Lung (tissue), 12 donors: ENCODE data around the gene SLC25A26. TPM values are rescaled to one million over a fixed set of nuclear protein-coding genes. Genes with fewer than 3 reads are reported as not detected.

ENCODE experiments used
- ATAC-seq: fragments of 200-7000 bp; cut with Tn5 transposase; one replicate; pipeline ENCODE4 v1.9.1; 2020; ENCODE audit warnings: moderate number of reproducible peaks; ENCODE audit not compliant: insufficient read depth, low FRiP score
- DNase-seq, 3 donors: peaks; one replicate each; pipeline ENCODE4 v3.0.0-alpha.2; 2013 to 2017
- H3K27ac ChIP-seq, 2 donors: one replicate each; pipeline ENCODE4 v1.5.1; 2013; ENCODE audit warnings: mild to moderate bottlenecking in 2 of 2, moderate library complexity in 2 of 2, control low read depth in 1 of 2, inconsistent platforms in 1 of 2, low read depth in 1 of 2, low read length in 1 of 2
- H3K27me3 ChIP-seq, 3 donors: one replicate each; pipeline ENCODE4 v1.5.1; 2013; ENCODE audit warnings: low read length in 2 of 3; ENCODE audit not compliant: control insufficient read depth in 3 of 3, insufficient read depth in 3 of 3
- H3K36me3 ChIP-seq, 4 donors: one replicate each; pipeline ENCODE4 v1.5.1; 2013; ENCODE audit warnings: low read length in 4 of 4, mild to moderate bottlenecking in 1 of 4, moderate library complexity in 1 of 4; ENCODE audit not compliant: control insufficient read depth in 4 of 4, insufficient read depth in 4 of 4
- H3K4me1 ChIP-seq, 5 donors: one replicate each; pipeline ENCODE4 v1.5.1; 2013; ENCODE audit warnings: low read length in 5 of 5, mild to moderate bottlenecking in 2 of 5, moderate library complexity in 1 of 5; ENCODE audit not compliant: control insufficient read depth in 5 of 5, insufficient read depth in 5 of 5
- H3K4me3 ChIP-seq: one replicate; pipeline ENCODE4 v1.5.1; 2013; ENCODE audit warnings: mild to moderate bottlenecking, control low read depth, moderate library complexity
- H3K9ac ChIP-seq, 2 donors: one replicate each; pipeline ENCODE4 v1.5.1; 2013; ENCODE audit warnings: low read length in 2 of 2, control low read depth in 1 of 2; ENCODE audit not compliant: insufficient read depth in 1 of 2
- H3K9me3 ChIP-seq, 4 donors: one replicate each; pipeline ENCODE4 v1.5.1; 2013; ENCODE audit warnings: low read length in 3 of 4, mild to moderate bottlenecking in 1 of 4, moderate library complexity in 1 of 4; ENCODE audit not compliant: control insufficient read depth in 4 of 4, insufficient read depth in 3 of 4
- CTCF ChIP-seq: IDR thresholded peaks from 2 replicates; pipeline ENCODE4 v1.5.1; 2012; ENCODE audit warnings: mild to moderate bottlenecking; ENCODE audit errors: control extremely low read depth, extremely low read depth
- WGBS, 2 donors: extraction: QIAGEN DNeasy Blood & Tissue Kit; methylation state at CpG; one replicate each; pipeline ENCODE4 v1.1.7; 2013; 5-methylcytosine and 5-hydroxymethylcytosine counted together
- polyA plus RNA-seq, 2 donors: library from polyadenylated mRNA; stranded (reverse); fragments of 200-250 nt; gene quantifications; one replicate each; pipeline ENCODE4 v1.2.1, GENCODE V29; 2013
- total RNA-seq, 2 donors: library from RNA; depleted of rRNA in 1 of 2; stranded (reverse); fragments of >200 nt in 1 of 2; gene quantifications; one replicate each; pipeline ENCODE4 v1.2.1, GENCODE V29; 2014 to 2021
- donor health status: control.
- donor health status: control.
- donor health status: Bipolar disorder and iron deficiency.
- donor health status: healthy.
- donor health status: DM: yes; HTN: yes; CAD: no.

SLC25A26 gene
- total and polyA plus RNA-seq, 4 donors = 10.4 to 18.0 (median 14.9) TPM

- Histone ChIP-seq H3K4me3 (no peak overlapping the region), H3K9me3 (no peaks in the 10 kb centered on the region), H3K4me1 (peaks cover 0 to 3% (median 0%) of the 10 kb centered on the region in 5 donors), H3K27me3 (no peaks in the 10 kb centered on the region), H3K9ac (no peak overlapping the region), H3K27ac (no peak overlapping the region), H3K36me3 (peaks cover 33 to 59% (median 50%) of the 10 kb centered on the region in 4 donors)
- ATAC-seq = no peak
- DNase-seq = no peak
- no peak for TF ChIP-seq CTCF
- WGBS, 2 donors = 96 to 97% methylated on average over 26 of the region's 26 CpGs
Observed at GRCh38 chr3:66380200-66380932, 159.6 kb downstream of the SLC25A26 start.

- no peak overlapping the region for H3K27ac ChIP-seq
- ATAC-seq = no peak
- WGBS, 2 donors = 85 to 98% methylated on average over 7 of the region's 7 CpGs
Observed at GRCh38 chr3:66381626-66382025, 160.8 kb downstream of the SLC25A26 start.

GRCh38 chr3:66382142-66382541 is 161.3 kb downstream of the SLC25A26 start:
- Histone ChIP-seq H3K4me1 (peaks cover 0 to under 1% (median 0%) of the 10 kb centered on the region in 5 donors), H3K36me3 (peaks cover 33 to 66% (median 59%) of the 10 kb centered on the region in 4 donors), H3K27ac (no peak overlapping the region), H3K4me3 (no peak overlapping the region), H3K9ac (no peak overlapping the region), H3K9me3 (no peaks in the 10 kb centered on the region), H3K27me3 (no peaks in the 10 kb centered on the region)
- 97 to 98% methylated on average over 10 of the region's 10 CpGs for WGBS, 2 donors
- TF ChIP-seq CTCF = no peak
- ATAC-seq = no peak
- DNase-seq = no peak

More at GRCh38 chr3:66381626-66382025, 160.8 kb downstream of the SLC25A26 start:
- H3K9ac ChIP-seq = no peak overlapping the region
- H3K36me3 ChIP-seq = peaks cover 33 to 66% (median 56%) of the 10 kb centered on the region in 4 donors
- H3K27me3 ChIP-seq = no peaks in the 10 kb centered on the region
- no peak for TF ChIP-seq CTCF
- no peak overlapping the region for H3K4me3 ChIP-seq
- no peaks in the 10 kb centered on the region for H3K9me3 ChIP-seq
- peaks cover 0 to 3% (median 0%) of the 10 kb centered on the region in 5 donors for H3K4me1 ChIP-seq
- no peak for DNase-seq
